ENCODE results near the gene PLA2G4E.

DNA sequence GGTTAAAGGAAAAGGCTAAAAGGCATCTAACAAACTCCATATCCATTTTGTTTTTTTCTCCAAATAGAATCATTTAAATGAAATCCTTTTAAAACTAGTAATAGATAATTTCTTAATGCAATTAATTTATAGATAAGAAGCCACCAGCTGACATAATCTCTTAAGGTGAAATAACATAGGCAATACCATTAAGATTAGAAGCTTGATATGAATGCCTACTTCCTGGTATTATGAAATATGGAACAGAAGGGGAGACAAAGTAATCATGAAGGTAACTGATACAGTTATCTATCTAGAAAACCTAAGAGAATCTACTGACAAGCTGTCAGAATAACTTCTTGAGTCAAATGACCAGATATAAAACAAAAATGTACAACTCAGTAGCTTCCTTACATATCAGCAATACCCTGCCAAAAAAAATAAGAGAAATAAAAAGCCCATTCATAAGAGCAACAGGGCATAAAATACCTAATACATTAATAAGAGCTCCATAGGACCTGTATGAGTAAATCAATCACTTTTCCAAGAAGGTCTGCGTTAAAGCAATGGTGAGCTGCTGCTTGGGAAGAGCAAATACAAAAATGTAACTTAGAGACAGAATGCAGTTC lies 59.1 kb downstream of the PLA2G4E start:
- no peak for TF ChIP-seq ZNF274 (IDR thresholded peaks at IDR 0.05; ENCODE audit: low read depth, low read length)
- TF ChIP-seq YY1 (IDR thresholded peaks at IDR 0.05; ENCODE audit: insufficient read depth, insufficient read length): no peak
- no peak for TF ChIP-seq SUZ12 (IDR thresholded peaks at IDR 0.05; ENCODE audit: extremely low read depth, insufficient read depth, insufficient read length)

All from NT2/D1 (cell line).